ENCODE results near the gene NIPAL1.

The NIPAL1 gene

DNA sequence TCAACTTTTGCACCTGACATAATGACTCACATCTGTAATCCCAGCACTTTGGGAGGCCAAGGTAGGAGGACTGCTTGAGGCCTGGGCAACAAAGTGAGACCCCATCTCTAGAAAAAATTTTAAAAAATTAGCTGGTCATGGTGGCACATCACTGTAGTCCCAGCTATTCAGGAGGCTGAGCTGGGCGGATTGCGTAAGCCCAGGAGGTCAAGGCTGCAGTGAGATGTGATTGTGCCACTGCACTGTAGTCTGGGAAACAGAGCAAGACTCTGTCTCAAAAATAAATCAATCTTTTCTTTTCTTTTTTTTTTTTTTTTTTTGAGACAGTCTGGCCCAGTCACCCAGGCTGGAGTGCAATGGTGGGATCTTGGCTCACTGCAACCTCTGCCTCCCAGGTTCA is 52.5 kb downstream of the NIPAL1 start:
- Histone ChIP-seq H3K4ac (ENCODE audit: low read length) (no peak overlapping the region), H3K4me2 (ENCODE audit: insufficient read depth, low read length, poor library complexity, severe bottlenecking) (no peak overlapping the region), H3K79me1 (ENCODE audit: low read depth, low read length) (no peaks in the 10 kb centered on the region), H2BK5ac (ENCODE audit: low read length) (no peak overlapping the region), H2BK15ac (ENCODE audit: low read length) (no peak overlapping the region), H3K36me3 (replicated peaks in 1 of 2; ENCODE audit: control insufficient read depth in 2 of 2, insufficient read depth in 2 of 2, low read length in 2 of 2) (no peaks in the 10 kb centered on the region), H3K27ac (replicated peaks; ENCODE audit: low read length) (no peak overlapping the region), H3K9ac (ENCODE audit: low read depth, low read length, poor library complexity) (no peak overlapping the region), H2AFZ (ENCODE audit: low read length) (no peak overlapping the region), H3K18ac (ENCODE audit: low read length) (no peak overlapping the region), H4K8ac (ENCODE audit: low read depth, low read length) (no peak overlapping the region), H2BK120ac (ENCODE audit: low read depth, low read length) (no peak overlapping the region), H2AK5ac (ENCODE audit: low read depth, low read length) (no peak overlapping the region), H3K9me3 (replicated peaks in 1 of 2; ENCODE audit: control insufficient read depth in 2 of 2, insufficient read depth in 1 of 2, low read depth in 1 of 2, low read length in 2 of 2) (no peaks in the 10 kb centered on the region), H4K91ac (ENCODE audit: low read depth, low read length, poor library complexity) (no peak overlapping the region), H3K4me3 (ENCODE audit: low read length in 2 of 2) (no peak overlapping the region), H3K23ac (ENCODE audit: low read depth, low read length, poor library complexity) (no peak overlapping the region), H2BK12ac (ENCODE audit: low read length) (no peak overlapping the region), H3K27me3 (ENCODE audit: control insufficient read depth in 3 of 3, insufficient read depth in 3 of 3, low read depth in 1 of 3, low read length in 3 of 3) (no peaks in the 10 kb centered on the region), H3K14ac (ENCODE audit: low read length) (no peak overlapping the region), H3K4me1 (ENCODE audit: control insufficient read depth in 2 of 2, insufficient read depth in 1 of 2, low read depth in 1 of 2, low read length in 2 of 2) (peaks cover 0 to 2% of the 10 kb centered on the region in 2 donors)
- WGBS, 2 donors (ENCODE audit: extremely low coverage in 2 of 2, insufficient read length in 2 of 2, insufficient replicate concordance in 1 of 2): no CpG with 5 or more reads among the region's 2 CpGs
- no peak for DNase-seq (ENCODE audit: low spot score)

DNA sequence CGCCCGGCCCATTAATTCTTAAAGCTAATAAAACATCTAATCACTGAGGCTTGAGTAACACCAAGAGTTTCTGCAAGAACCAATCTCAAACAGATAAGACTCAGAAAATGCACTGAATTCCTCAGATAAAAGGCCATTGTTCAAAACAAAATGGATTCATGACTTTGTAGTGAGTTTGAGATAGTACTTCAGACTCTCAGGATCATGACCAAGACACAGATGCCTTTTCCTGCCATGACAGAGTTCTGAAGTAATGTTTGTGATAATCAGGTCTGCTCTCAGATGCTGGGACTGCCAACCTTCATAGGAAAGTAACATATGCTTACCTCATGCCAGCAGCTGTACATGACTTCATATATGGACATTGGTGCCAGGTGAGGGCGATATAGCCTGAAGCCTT is 54.6 kb downstream of the NIPAL1 start:
- Histone ChIP-seq H3K9me3 (replicated peaks in 1 of 2; ENCODE audit: control insufficient read depth in 2 of 2, insufficient read depth in 1 of 2, low read depth in 1 of 2, low read length in 2 of 2) (no peaks in the 10 kb centered on the region), H2BK12ac (ENCODE audit: low read length) (no peak overlapping the region), H3K36me3 (replicated peaks in 1 of 2; ENCODE audit: control insufficient read depth in 2 of 2, insufficient read depth in 2 of 2, low read length in 2 of 2) (no peaks in the 10 kb centered on the region), H3K4me3 (ENCODE audit: low read length in 2 of 2) (no peak overlapping the region), H3K9ac (ENCODE audit: low read depth, low read length, poor library complexity) (no peak overlapping the region), H3K18ac (ENCODE audit: low read length) (no peak overlapping the region), H3K27me3 (ENCODE audit: control insufficient read depth in 3 of 3, insufficient read depth in 3 of 3, low read depth in 1 of 3, low read length in 3 of 3) (no peaks in the 10 kb centered on the region), H2BK5ac (ENCODE audit: low read length) (no peak overlapping the region), H2BK120ac (ENCODE audit: low read depth, low read length) (no peak overlapping the region), H3K4me2 (ENCODE audit: insufficient read depth, low read length, poor library complexity, severe bottlenecking) (no peak overlapping the region), H4K8ac (ENCODE audit: low read depth, low read length) (no peak overlapping the region), H2BK15ac (ENCODE audit: low read length) (no peak overlapping the region), H4K91ac (ENCODE audit: low read depth, low read length, poor library complexity) (no peak overlapping the region), H3K4me1 (ENCODE audit: control insufficient read depth in 2 of 2, insufficient read depth in 1 of 2, low read depth in 1 of 2, low read length in 2 of 2) (peaks cover 0 to 2% of the 10 kb centered on the region in 2 donors), H3K14ac (ENCODE audit: low read length) (no peak overlapping the region), H3K4ac (ENCODE audit: low read length) (no peak overlapping the region), H2AFZ (ENCODE audit: low read length) (no peak overlapping the region), H3K23ac (ENCODE audit: low read depth, low read length, poor library complexity) (no peak overlapping the region), H3K27ac (replicated peaks; ENCODE audit: low read length) (no peak overlapping the region), H2AK5ac (ENCODE audit: low read depth, low read length) (no peak overlapping the region), H3K79me1 (ENCODE audit: low read depth, low read length) (no peaks in the 10 kb centered on the region)
- DNase-seq (ENCODE audit: low spot score): no peak
- WGBS, 2 donors (ENCODE audit: extremely low coverage in 2 of 2, insufficient read length in 2 of 2, insufficient replicate concordance in 1 of 2): no CpG with 5 or more reads among the region's 3 CpGs

DNA sequence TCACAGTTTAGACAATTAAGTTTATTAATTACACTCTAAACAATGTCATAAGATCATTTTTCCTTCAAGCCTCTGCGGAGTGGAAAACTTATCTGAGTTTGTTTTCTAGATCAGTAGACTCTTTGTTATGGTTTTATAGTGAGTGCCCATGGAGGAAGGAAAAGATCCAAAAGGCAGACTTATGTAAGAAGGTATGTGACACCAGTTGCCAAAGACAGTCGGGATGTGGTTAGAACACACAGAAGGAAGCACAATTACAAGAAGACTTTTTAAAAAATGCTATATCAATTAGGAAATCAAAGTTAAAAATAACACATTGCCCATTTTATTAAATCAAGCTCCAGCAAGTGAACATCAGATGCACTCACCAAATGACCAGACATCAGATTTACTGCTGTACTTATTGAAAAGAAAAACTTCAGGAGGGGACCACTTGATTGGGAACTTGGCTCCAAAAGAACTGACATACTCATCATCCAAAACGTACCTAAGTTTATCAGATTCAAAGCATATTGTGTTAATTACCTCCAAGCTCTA is 57.1 kb downstream of the NIPAL1 start:
- Histone ChIP-seq H2AFZ (ENCODE audit: low read length) (no peak overlapping the region), H4K91ac (ENCODE audit: low read depth, low read length, poor library complexity) (no peak overlapping the region), H3K27me3 (ENCODE audit: control insufficient read depth in 3 of 3, insufficient read depth in 3 of 3, low read depth in 1 of 3, low read length in 3 of 3) (no peaks in the 10 kb centered on the region), H3K23ac (ENCODE audit: low read depth, low read length, poor library complexity) (no peak overlapping the region), H3K18ac (ENCODE audit: low read length) (no peak overlapping the region), H3K79me1 (ENCODE audit: low read depth, low read length) (no peaks in the 10 kb centered on the region), H3K27ac (replicated peaks; ENCODE audit: low read length) (no peak overlapping the region), H2BK15ac (ENCODE audit: low read length) (no peak overlapping the region), H2AK5ac (ENCODE audit: low read depth, low read length) (no peak overlapping the region), H3K4ac (ENCODE audit: low read length) (no peak overlapping the region), H3K9ac (ENCODE audit: low read depth, low read length, poor library complexity) (no peak overlapping the region), H3K14ac (ENCODE audit: low read length) (no peak overlapping the region), H4K8ac (ENCODE audit: low read depth, low read length) (no peak overlapping the region), H3K9me3 (replicated peaks in 1 of 2; ENCODE audit: control insufficient read depth in 2 of 2, insufficient read depth in 1 of 2, low read depth in 1 of 2, low read length in 2 of 2) (no peaks in the 10 kb centered on the region), H3K4me1 (ENCODE audit: control insufficient read depth in 2 of 2, insufficient read depth in 1 of 2, low read depth in 1 of 2, low read length in 2 of 2) (peaks cover 0 to 2% of the 10 kb centered on the region in 2 donors), H3K4me3 (ENCODE audit: low read length in 2 of 2) (no peak overlapping the region), H2BK12ac (ENCODE audit: low read length) (no peak overlapping the region), H2BK5ac (ENCODE audit: low read length) (no peak overlapping the region), H3K4me2 (ENCODE audit: insufficient read depth, low read length, poor library complexity, severe bottlenecking) (no peak overlapping the region), H3K36me3 (replicated peaks in 1 of 2; ENCODE audit: control insufficient read depth in 2 of 2, insufficient read depth in 2 of 2, low read length in 2 of 2) (no peaks in the 10 kb centered on the region), H2BK120ac (ENCODE audit: low read depth, low read length) (no peak overlapping the region)
- no CpG with 5 or more reads among the region's 3 CpGs for WGBS, 2 donors (ENCODE audit: extremely low coverage in 2 of 2, insufficient read length in 2 of 2, insufficient replicate concordance in 1 of 2)
- DNase-seq (ENCODE audit: low spot score): no peak

DNA sequence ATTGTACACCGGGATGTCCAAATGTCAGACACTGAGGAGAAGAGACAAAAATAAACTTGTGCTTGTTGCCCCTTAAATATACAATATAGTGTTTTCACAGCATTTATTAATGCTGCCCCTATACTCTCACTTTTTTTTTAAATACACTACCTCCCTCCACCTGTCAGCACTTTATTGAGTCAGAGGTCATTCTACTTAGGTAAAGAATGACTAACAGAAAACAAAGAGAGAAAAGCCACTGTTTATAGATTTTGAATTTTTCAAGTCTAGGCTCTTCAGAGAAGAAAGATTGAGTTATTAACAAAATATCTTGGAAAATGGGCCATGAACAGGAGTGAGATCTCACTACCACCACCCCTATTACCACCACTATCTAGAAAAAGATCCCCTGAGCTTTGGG is 58.1 kb downstream of the NIPAL1 start:
- WGBS, 2 donors (ENCODE audit: extremely low coverage in 2 of 2, insufficient read length in 2 of 2, insufficient replicate concordance in 1 of 2): no CpG with 5 or more reads among the region's 1 CpG
- H4K8ac ChIP-seq (ENCODE audit: low read depth, low read length): no peak overlapping the region
- no peak overlapping the region for H2BK12ac ChIP-seq (ENCODE audit: low read length)
- H2BK15ac ChIP-seq (ENCODE audit: low read length): no peak overlapping the region
- no peak overlapping the region for H3K18ac ChIP-seq (ENCODE audit: low read length)
- peaks cover 0 to 2% of the 10 kb centered on the region in 2 donors for H3K4me1 ChIP-seq (ENCODE audit: control insufficient read depth in 2 of 2, insufficient read depth in 1 of 2, low read depth in 1 of 2, low read length in 2 of 2)
- no peak overlapping the region for H4K91ac ChIP-seq (ENCODE audit: low read depth, low read length, poor library complexity)
- no peak overlapping the region for H2AFZ ChIP-seq (ENCODE audit: low read length)
- no peaks in the 10 kb centered on the region for H3K36me3 ChIP-seq (replicated peaks in 1 of 2; ENCODE audit: control insufficient read depth in 2 of 2, insufficient read depth in 2 of 2, low read length in 2 of 2)
- no peaks in the 10 kb centered on the region for H3K79me1 ChIP-seq (ENCODE audit: low read depth, low read length)
- H2AK5ac ChIP-seq (ENCODE audit: low read depth, low read length): no peak overlapping the region
- H3K4me3 ChIP-seq (ENCODE audit: low read length in 2 of 2): no peak overlapping the region
- no peak overlapping the region for H2BK120ac ChIP-seq (ENCODE audit: low read depth, low read length)
- no peak overlapping the region for H2BK5ac ChIP-seq (ENCODE audit: low read length)
- H3K9ac ChIP-seq (ENCODE audit: low read depth, low read length, poor library complexity): no peak overlapping the region
- H3K27me3 ChIP-seq (ENCODE audit: control insufficient read depth in 3 of 3, insufficient read depth in 3 of 3, low read depth in 1 of 3, low read length in 3 of 3): no peaks in the 10 kb centered on the region
- no peaks in the 10 kb centered on the region for H3K9me3 ChIP-seq (replicated peaks in 1 of 2; ENCODE audit: control insufficient read depth in 2 of 2, insufficient read depth in 1 of 2, low read depth in 1 of 2, low read length in 2 of 2)
- H3K4ac ChIP-seq (ENCODE audit: low read length): no peak overlapping the region
- no peak overlapping the region for H3K27ac ChIP-seq (replicated peaks; ENCODE audit: low read length)
- no peak overlapping the region for H3K14ac ChIP-seq (ENCODE audit: low read length)
- H3K23ac ChIP-seq (ENCODE audit: low read depth, low read length, poor library complexity): no peak overlapping the region
- H3K4me2 ChIP-seq (ENCODE audit: insufficient read depth, low read length, poor library complexity, severe bottlenecking): no peak overlapping the region
- DNase-seq (ENCODE audit: low spot score): no peak
